GM23248 (cell line): Measurements from ENCODE around the gene ITIH3.

ENCODE experiments used
- EZH2 ChIP-seq: fragments of 200-600 bp; sonication (generic); IDR thresholded peaks from 2 replicates; pipeline ENCODE4 v1.6.1; 2018; ENCODE audit warnings: antibody characterized with exemption, mild to moderate bottlenecking; ENCODE audit not compliant: insufficient read depth, poor library complexity, severe bottlenecking
- EZH2phosphoT487 ChIP-seq: fragments of 200-600 bp; sonication (generic); IDR thresholded peaks from 2 replicates; pipeline ENCODE4 v1.6.1; 2018; ENCODE audit warnings: antibody characterized with exemption, moderate library complexity, mild to moderate bottlenecking, low read depth; ENCODE audit not compliant: insufficient read depth

DNA sequence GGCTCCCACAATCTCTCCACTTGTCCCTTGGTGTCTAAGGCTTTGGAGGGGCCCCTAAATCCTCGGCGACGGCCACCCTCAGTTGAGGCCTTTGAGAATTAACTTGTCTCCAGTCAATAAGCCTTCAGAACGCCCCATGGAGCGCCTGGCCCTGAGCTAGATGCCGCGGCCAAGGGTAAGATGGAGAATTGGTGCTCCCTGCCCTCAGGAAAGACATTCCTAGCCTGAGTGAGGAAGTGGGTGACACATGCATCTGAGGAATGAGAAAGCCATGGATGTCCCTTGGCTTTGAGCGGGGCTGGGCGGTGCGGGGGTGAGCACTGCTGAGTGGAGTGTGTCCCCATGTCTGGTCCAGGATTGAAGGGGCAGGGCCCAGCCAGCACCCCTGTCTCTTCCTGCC lies 22.6 kb downstream of the ITIH3 start:
- TF ChIP-seq EZH2, result no peak
- TF ChIP-seq EZH2phosphoT487, result no peak
